Large intestine (tissue), 3 donors: ENCODE data around the gene SYNGR4. TPM values are rescaled to one million over a fixed set of nuclear protein-coding genes. Genes with fewer than 3 reads are reported as not detected.

Source experiments
- DNase-seq, 2 donors: peaks; one replicate each; pipeline versions ENCODE4 v3.0.0 to v3.0.0-alpha.2; 2013
- H3K27ac ChIP-seq: one replicate; pipeline ENCODE4 v1.5.1; 2013; ENCODE audit warnings: low read length
- H3K27me3 ChIP-seq: 2 replicates; pipeline ENCODE4 v1.6.1; 2013; ENCODE audit warnings: low read length; ENCODE audit not compliant: control insufficient read depth, insufficient read depth
- H3K36me3 ChIP-seq: 2 replicates; pipeline ENCODE4 v1.6.1; 2013; ENCODE audit warnings: low read length; ENCODE audit not compliant: control insufficient read depth, insufficient read depth
- H3K4me1 ChIP-seq: one replicate; pipeline ENCODE4 v1.6.1; 2013; ENCODE audit warnings: low read length; ENCODE audit not compliant: control insufficient read depth, insufficient read depth
- H3K4me3 ChIP-seq: one replicate; pipeline ENCODE4 v1.5.1; 2013; ENCODE audit warnings: low read length
- H3K9me3 ChIP-seq: one replicate; pipeline ENCODE4 v1.6.1; 2013; ENCODE audit warnings: mild to moderate bottlenecking, low read depth, low read length, moderate library complexity; ENCODE audit not compliant: control insufficient read depth
- WGBS: methylation state at CpG from one replicate; pipeline ENCODE4 v1.1.5; 2013; ENCODE audit warnings: low lambda C conversion rate; ENCODE audit not compliant: insufficient coverage; 5-methylcytosine and 5-hydroxymethylcytosine counted together
- polyA plus RNA-seq: library from polyadenylated mRNA; unstranded; fragments of 120-200 nt; gene quantifications from one replicate; pipeline ENCODE4 v1.2.1, GENCODE V29; 2013

Gene SYNGR4
- polyA plus RNA-seq, 1 donor = 0.12 TPM

DNA sequence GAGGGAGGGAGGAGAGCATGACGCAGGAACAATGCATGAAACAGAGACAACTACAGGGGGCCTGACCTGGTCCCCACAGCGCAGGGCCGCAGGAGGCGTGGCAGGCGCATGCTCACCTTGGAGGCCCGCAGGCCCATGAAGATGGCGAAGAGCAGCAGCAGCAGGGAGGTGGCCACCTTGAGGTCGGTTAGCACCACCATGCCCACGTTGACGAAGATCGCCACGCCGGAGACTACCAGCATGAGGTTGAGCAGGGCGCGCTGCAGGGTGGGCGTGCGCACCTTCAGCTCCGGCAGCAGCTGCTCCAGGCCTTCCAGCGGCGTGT, 21.8 kb upstream of the SYNGR4 start:
- H3K27ac ChIP-seq = no peak overlapping the region
- 40% methylated on average over 1 of the region's 20 CpGs for WGBS
- DNase-seq = no peak
- no peaks in the 10 kb centered on the region for H3K4me1 ChIP-seq
- peaks cover 3% of the 10 kb centered on the region for H3K9me3 ChIP-seq
- H3K27me3 ChIP-seq = no peaks in the 10 kb centered on the region
- H3K4me3 ChIP-seq = no peak overlapping the region
- H3K36me3 ChIP-seq = no peaks in the 10 kb centered on the region

DNA sequence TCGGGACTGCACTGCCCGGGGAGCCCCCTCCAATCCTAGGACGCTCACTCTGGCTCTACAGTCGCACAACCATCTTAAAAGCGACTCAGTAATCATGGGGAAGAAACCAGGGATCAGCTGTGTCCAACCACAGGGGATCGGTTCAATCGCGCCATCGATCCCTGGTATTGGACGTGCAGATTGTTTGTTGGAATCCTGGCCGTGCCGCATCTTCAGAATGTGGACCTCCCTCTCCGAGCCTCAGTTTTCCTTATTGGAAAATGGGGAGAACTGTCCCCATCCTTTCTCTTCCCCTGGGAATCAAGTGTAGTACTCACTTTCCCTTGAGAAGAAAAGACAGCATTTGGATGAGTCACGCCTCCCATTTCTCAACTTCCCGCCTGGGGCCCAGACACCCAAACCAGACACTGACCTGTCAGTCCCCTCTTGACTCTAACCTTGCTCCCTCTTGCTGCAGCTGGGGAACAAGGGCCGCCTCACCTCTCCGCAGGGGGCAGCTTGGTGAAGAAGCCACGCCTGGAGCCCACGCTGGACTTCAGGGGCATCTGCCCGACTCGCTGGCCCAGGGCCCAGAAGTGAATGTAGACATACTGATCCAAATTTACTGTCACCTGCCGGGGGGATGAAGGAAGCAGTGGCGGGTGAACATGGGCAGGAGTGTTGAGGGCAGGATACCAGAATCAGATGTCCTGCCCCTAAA, 21.2 kb upstream of the SYNGR4 start:
- WGBS = no CpG with 5 or more reads among the region's 23 CpGs
- no peaks in the 10 kb centered on the region for H3K4me1 ChIP-seq
- DNase-seq = no peak

DNA sequence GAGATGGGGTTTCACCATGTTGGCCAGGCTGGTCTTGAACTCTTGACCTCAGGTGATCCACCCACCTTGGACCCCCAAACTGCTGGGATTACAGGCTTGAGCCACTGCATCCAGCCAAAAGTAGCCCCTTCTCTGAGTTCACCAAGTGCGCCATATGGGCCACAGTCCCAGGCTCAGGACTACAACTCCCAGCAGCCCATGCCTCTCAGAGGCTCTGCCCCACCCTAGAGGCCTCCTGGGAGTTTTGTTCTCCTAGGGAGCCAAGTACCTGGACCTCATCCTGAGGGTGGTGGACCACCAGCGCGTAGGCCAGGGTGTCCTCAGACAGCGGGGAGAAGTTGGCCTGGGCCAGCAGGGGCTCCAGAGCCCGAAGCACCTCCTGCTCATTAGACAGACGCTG, 19.3 kb upstream of the SYNGR4 start:
- no peaks in the 10 kb centered on the region for H3K27me3 ChIP-seq
- H3K27ac ChIP-seq = no peak overlapping the region
- no peak for DNase-seq
- H3K9me3 ChIP-seq = peaks cover 3% of the 10 kb centered on the region
- no CpG with 5 or more reads among the region's 6 CpGs for WGBS
- no peak overlapping the region for H3K4me3 ChIP-seq
- H3K36me3 ChIP-seq = no peaks in the 10 kb centered on the region
- no peaks in the 10 kb centered on the region for H3K4me1 ChIP-seq

More for the DNA sequence above, 21.2 kb upstream of the SYNGR4 start:
- no peaks in the 10 kb centered on the region for H3K27me3 ChIP-seq
- H3K36me3 ChIP-seq = no peaks in the 10 kb centered on the region
- H3K9me3 ChIP-seq = peaks cover 3% of the 10 kb centered on the region
- H3K27ac ChIP-seq = no peak overlapping the region
- H3K4me3 ChIP-seq = no peak overlapping the region

DNA sequence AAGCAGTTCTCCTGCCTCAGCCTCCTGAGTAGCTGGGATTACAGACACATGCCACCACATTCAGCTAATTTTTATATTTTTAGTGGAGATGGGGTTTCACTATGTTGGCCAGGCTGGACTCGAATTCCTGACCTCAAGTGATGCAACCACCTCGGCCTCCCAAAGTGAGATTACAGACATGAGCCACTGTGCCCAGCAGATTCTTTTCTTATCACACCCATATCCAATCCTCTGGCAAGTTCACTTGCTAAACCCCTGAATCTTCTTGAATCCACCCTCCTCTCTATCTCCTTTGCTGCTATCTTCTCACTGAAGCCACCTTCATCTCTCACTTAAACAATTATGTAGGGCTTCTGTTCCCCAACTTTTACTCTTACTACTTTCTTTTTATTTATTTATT, 18.0 kb upstream of the SYNGR4 start:
- Histone ChIP-seq H3K27ac (no peak overlapping the region), H3K27me3 (no peaks in the 10 kb centered on the region), H3K4me1 (no peaks in the 10 kb centered on the region), H3K36me3 (no peaks in the 10 kb centered on the region), H3K4me3 (no peak overlapping the region), H3K9me3 (peaks cover 3% of the 10 kb centered on the region)
- 100% methylated on average over 2 of the region's 2 CpGs for WGBS
- no peak for DNase-seq

DNA sequence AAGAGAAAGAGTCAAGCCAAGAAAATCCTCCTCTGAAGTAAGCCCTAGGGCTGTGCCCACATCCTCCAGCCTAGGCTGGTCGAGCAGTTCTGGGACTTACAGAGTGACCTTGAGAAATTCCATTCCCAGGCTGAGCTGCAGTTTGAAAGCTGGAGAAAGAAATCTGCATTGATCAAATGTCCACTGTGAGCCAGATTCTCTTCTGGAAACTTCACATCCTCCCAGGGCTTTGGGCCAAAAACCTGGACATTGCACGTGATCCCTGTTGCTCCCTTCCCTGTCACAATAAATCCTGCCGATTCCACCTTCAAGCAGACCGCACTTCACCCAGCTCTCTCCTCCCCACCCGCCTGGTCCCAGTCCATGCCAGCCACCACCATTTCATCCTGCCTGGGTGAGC, 16.1 kb upstream of the SYNGR4 start:
- no peak for DNase-seq
- Histone ChIP-seq H3K36me3 (no peaks in the 10 kb centered on the region), H3K4me3 (no peak overlapping the region), H3K27ac (no peak overlapping the region), H3K9me3 (no peaks in the 10 kb centered on the region), H3K4me1 (no peaks in the 10 kb centered on the region), H3K27me3 (no peaks in the 10 kb centered on the region)
- 50% methylated on average over 2 of the region's 5 CpGs for WGBS

DNA sequence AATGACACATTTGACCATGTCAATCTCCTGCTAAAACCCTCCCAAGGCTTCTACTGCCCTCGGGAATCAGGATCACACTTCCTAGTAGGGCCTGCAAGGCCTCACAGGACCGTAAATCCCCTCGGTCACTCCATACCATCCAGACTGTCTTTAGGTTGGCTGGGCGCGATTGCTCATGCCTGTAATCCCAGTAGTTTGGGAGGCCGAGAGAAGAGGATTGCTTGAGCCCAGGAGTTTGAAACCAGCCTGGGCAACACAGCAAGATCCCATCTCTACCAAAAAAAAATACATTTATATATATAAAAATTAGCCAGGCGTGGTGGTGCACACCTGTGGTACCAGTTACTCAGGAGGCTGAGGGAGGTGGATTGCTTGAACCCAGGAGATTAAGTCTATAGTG, 15.4 kb upstream of the SYNGR4 start:
- H3K36me3 ChIP-seq = no peaks in the 10 kb centered on the region
- H3K27ac ChIP-seq = no peak overlapping the region
- no peaks in the 10 kb centered on the region for H3K4me1 ChIP-seq
- H3K9me3 ChIP-seq = no peaks in the 10 kb centered on the region
- H3K4me3 ChIP-seq = no peak overlapping the region
- WGBS = no CpG with 5 or more reads among the region's 7 CpGs
- no peaks in the 10 kb centered on the region for H3K27me3 ChIP-seq
- DNase-seq = no peak

DNA sequence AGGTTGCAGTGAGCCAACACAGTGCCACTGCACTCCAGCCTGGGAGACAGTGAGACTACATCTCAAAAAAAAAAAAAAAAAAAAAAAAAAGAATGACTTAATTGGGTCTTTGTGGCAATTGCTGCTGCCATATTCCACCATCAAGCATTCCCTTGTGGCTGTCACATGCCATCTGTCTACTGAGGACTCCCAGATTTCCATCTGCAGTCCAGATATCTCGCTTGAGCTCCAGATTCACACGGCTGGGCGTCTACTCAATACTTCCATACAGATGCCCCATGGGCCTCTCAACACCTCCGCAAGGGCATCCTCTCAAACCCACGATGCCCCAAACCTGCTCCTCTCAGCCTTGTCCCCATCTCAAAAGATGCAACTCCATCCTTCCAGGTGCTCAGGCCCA, 13.3 kb upstream of the SYNGR4 start:
- no peaks in the 10 kb centered on the region for H3K9me3 ChIP-seq
- H3K4me1 ChIP-seq = no peaks in the 10 kb centered on the region
- no peak overlapping the region for H3K4me3 ChIP-seq
- H3K27me3 ChIP-seq = no peaks in the 10 kb centered on the region
- no peak overlapping the region for H3K27ac ChIP-seq
- WGBS = no CpG with 5 or more reads among the region's 5 CpGs
- no peaks in the 10 kb centered on the region for H3K36me3 ChIP-seq
- no peak for DNase-seq

DNA sequence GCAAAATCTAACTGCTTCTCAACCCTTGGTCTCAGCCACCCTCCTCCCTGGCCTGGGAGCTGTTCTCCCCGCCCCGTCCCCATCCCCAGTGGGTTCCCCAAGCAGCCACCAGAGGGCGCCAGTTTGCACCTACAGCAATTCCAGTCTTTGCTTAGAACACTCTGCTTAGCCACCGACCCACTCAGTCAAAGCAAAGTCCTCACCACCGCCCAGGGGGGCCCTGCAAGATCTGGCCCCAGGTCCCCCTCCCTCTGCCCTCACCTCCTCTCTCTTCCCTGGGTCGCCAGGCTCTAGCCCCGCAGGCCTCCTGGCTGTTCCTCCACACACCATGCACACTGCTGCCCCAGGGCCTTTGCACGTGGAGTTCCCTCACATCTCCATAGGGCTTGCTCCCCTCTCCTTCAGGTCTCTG, 12.8 kb upstream of the SYNGR4 start:
- no peaks in the 10 kb centered on the region for H3K27me3 ChIP-seq
- no peak overlapping the region for H3K27ac ChIP-seq
- 50% methylated on average over 2 of the region's 8 CpGs for WGBS
- no peak overlapping the region for H3K4me3 ChIP-seq
- H3K9me3 ChIP-seq = no peaks in the 10 kb centered on the region
- H3K36me3 ChIP-seq = no peaks in the 10 kb centered on the region
- peak; percentile 47 to 54 for DNase-seq
- H3K4me1 ChIP-seq = no peaks in the 10 kb centered on the region

DNA sequence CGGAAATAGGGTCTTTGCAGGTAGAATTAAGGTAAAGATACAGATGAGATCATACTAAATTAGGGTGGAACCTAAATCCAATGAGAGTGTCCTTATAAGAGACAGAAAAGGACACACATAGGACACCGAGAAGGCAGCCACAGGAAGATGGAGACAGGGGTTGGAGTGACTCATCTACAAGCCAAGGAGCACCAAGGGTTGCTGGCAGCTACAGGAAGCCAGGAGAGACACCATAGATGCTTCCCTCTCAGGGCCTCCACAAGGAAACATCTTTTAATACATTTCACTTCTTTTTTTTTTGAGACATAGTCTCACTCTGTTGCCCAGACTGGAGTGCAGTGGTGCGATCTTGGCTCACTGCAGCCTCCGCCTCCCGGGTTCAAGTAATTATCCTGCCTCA, 10.5 kb upstream of the SYNGR4 start:
- no peak for DNase-seq
- WGBS = no CpG with 5 or more reads among the region's 5 CpGs
- Histone ChIP-seq H3K27ac (no peak overlapping the region), H3K9me3 (no peaks in the 10 kb centered on the region), H3K4me1 (no peaks in the 10 kb centered on the region), H3K4me3 (no peak overlapping the region), H3K27me3 (no peaks in the 10 kb centered on the region), H3K36me3 (no peaks in the 10 kb centered on the region)

DNA sequence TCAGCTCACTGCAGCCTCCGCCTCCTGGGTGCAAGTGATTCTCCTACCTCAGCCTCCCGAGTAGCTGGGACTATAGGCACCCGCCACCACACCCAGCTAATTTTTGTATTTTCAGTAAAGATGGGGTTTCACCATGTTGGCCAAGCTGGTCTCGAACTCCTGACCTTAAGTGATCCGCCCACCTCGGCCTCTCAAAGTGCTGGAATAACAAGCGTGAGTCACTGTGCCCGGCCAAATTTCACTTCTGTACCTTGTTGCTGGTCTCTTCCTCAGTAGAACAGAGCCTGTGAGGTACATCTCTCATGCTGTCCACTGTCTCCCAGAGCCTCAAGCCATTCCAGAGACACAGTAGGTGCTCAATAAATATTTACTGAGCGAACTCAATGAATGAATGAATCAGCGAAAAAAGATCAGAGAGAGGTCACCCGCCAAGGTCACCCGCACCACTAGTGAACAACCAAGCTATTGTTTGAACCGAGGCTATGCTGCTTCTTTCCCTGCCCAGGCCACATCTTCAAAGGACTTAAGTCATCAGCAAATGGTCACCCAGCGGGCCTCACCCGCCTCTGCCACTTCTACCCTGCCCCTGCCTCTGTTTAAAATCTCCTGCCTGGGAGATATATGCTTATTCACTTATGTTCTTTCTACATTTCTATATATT, 9.7 kb upstream of the SYNGR4 start:
- no peak overlapping the region for H3K27ac ChIP-seq
- no peaks in the 10 kb centered on the region for H3K9me3 ChIP-seq
- no peak for DNase-seq

More for the DNA sequence above, 9.7 kb upstream of the SYNGR4 start:
- Histone ChIP-seq H3K4me3 (no peak overlapping the region), H3K27me3 (no peaks in the 10 kb centered on the region), H3K4me1 (no peaks in the 10 kb centered on the region), H3K36me3 (no peaks in the 10 kb centered on the region)
- WGBS = 90% methylated on average over 2 of the region's 15 CpGs
